HEK293 (cell line): ENCODE results near the gene MEST.

Source experiments
- CTCF ChIA-PET: fragments of 350-600 bp; formaldehyde crosslinking; extraction: SDS; loops from one replicate; lab custom pipeline; 2021; ENCODE audit warnings: antibody characterized with exemption; lab: Yijun Ruan, JAX
- POLR2A ChIA-PET: fragments of 300-600 bp; formaldehyde crosslinking; extraction: SDS; loops from one replicate; lab custom pipeline; 2020; ENCODE audit warnings: antibody characterized with exemption, inconsistent platforms; lab: Yijun Ruan, JAX
- H3K27ac ChIP-seq: fragments of 200-500 bp; sonication (Bioruptor generic); 2 replicates; pipeline ENCODE4 v1.5.1; 2014; ENCODE audit warnings: low read depth, low read length, control low read depth, inconsistent platforms; ENCODE audit errors: extremely low read depth
- H3K36me3 ChIP-seq, 2 experiments: fragments of 200-500 bp in 1 of 2; sonication (Bioruptor generic) in 1 of 2; 1 replicate in 1 of 2; 2 replicates in 1 of 2; pipeline ENCODE4 v1.5.1; 2014 to 2017; ENCODE audit warnings: inconsistent platforms in 2 of 2, low read length in 2 of 2; ENCODE audit not compliant: control insufficient read depth in 2 of 2, insufficient read depth in 1 of 2
- H3K4me1 ChIP-seq: fragments of 200-500 bp; sonication (Bioruptor generic); 2 replicates; pipeline ENCODE4 v1.5.1; 2014; ENCODE audit warnings: mild to moderate bottlenecking, low read length, inconsistent platforms; ENCODE audit not compliant: control insufficient read depth, insufficient read depth
- H3K4me3 ChIP-seq: 2 replicates; pipeline ENCODE4 v1.5.1; 2011; ENCODE audit warnings: low read depth, mild to moderate bottlenecking, control low read depth, low read length, moderate library complexity
- H3K9me3 ChIP-seq: fragments of 200-500 bp; sonication (Bioruptor generic); 2 replicates; pipeline ENCODE4 v1.5.1; 2014; ENCODE audit warnings: low read depth, low read length, inconsistent platforms; ENCODE audit not compliant: control insufficient read depth, insufficient read depth
- HOXA7 ChIP-seq: sonication (generic); formaldehyde crosslinking; IDR thresholded peaks from 2 replicates; pipeline ENCODE4 v1.8.1; 2022; ENCODE audit warnings: missing genetic modification reagents, borderline replicate concordance
- IKZF3 ChIP-seq: fragments of 450-650 bp; IDR thresholded peaks from 2 replicates; pipeline ENCODE4 v1.5.0; 2018; ENCODE audit warnings: missing biosample characterization, mild to moderate bottlenecking, missing genetic modification characterization, moderate library complexity
- KLF9 ChIP-seq: fragments of 450-650 bp; formaldehyde crosslinking; IDR thresholded peaks from 2 replicates; pipeline ENCODE4 v1.5.1; 2016; ENCODE audit warnings: missing biosample characterization, missing genetic modification characterization, low read depth
- PRDM1 ChIP-seq: fragments of 450-650 bp; formaldehyde crosslinking; IDR thresholded peaks from 2 replicates; pipeline ENCODE4; 2016; ENCODE audit warnings: missing biosample characterization, missing genetic modification characterization
- ZBTB1 ChIP-seq: fragments of 450-650 bp; formaldehyde crosslinking; IDR thresholded peaks from 2 replicates; pipeline ENCODE4 v1.5.1; 2016; ENCODE audit warnings: missing biosample characterization, missing genetic modification characterization
- ZFP37 ChIP-seq: fragments of 450-650 bp; formaldehyde crosslinking; IDR thresholded peaks from 2 replicates; pipeline ENCODE4 v1.5.1; 2016; ENCODE audit warnings: missing biosample characterization, missing genetic modification characterization
- ZNF184 ChIP-seq: fragments of 450-650 bp; IDR thresholded peaks from 2 replicates; pipeline ENCODE4 v1.5.1; 2018; ENCODE audit warnings: missing biosample characterization, mild to moderate bottlenecking, missing genetic modification characterization
- ZNF624 ChIP-seq: fragments of 450-650 bp; formaldehyde crosslinking; IDR thresholded peaks from 2 replicates; pipeline ENCODE4 v1.5.1; 2017; ENCODE audit warnings: missing biosample characterization, missing genetic modification characterization
- ZNF768 ChIP-seq: fragments of 450-650 bp; formaldehyde crosslinking; IDR thresholded peaks from 2 replicates; pipeline ENCODE4 v1.5.1; 2018; ENCODE audit warnings: missing biosample characterization, mild to moderate bottlenecking, missing genetic modification characterization
- ZNF843 ChIP-seq: fragments of 450-650 bp; formaldehyde crosslinking; IDR thresholded peaks from 2 replicates; pipeline ENCODE4 v1.5.1; 2016; ENCODE audit warnings: missing biosample characterization, missing genetic modification characterization
- ZSCAN30 ChIP-seq: fragments of 450-650 bp; IDR thresholded peaks from 2 replicates; pipeline ENCODE4 v1.5.1; 2018; ENCODE audit warnings: missing biosample characterization, mild to moderate bottlenecking, missing genetic modification characterization, moderate library complexity
- TF ChIP-seq, protein P1 (sequence below): fragments of 450-650 bp; formaldehyde crosslinking; IDR thresholded peaks from 2 replicates; pipeline ENCODE4 v1.5.1; 2016; ENCODE audit warnings: missing biosample characterization, missing genetic modification characterization, borderline replicate concordance
- TF ChIP-seq, protein P2 (sequence below): fragments of 450-650 bp; formaldehyde crosslinking; IDR thresholded peaks from 2 replicates; pipeline ENCODE4 v1.5.0; 2017; ENCODE audit warnings: missing biosample characterization, missing genetic modification characterization, borderline replicate concordance
- TF ChIP-seq, protein P3 (sequence below): fragments of 450-650 bp; formaldehyde crosslinking; IDR thresholded peaks from 2 replicates; pipeline ENCODE4 v1.5.1; 2016; ENCODE audit warnings: missing biosample characterization, missing genetic modification characterization

MEST gene

DNA sequence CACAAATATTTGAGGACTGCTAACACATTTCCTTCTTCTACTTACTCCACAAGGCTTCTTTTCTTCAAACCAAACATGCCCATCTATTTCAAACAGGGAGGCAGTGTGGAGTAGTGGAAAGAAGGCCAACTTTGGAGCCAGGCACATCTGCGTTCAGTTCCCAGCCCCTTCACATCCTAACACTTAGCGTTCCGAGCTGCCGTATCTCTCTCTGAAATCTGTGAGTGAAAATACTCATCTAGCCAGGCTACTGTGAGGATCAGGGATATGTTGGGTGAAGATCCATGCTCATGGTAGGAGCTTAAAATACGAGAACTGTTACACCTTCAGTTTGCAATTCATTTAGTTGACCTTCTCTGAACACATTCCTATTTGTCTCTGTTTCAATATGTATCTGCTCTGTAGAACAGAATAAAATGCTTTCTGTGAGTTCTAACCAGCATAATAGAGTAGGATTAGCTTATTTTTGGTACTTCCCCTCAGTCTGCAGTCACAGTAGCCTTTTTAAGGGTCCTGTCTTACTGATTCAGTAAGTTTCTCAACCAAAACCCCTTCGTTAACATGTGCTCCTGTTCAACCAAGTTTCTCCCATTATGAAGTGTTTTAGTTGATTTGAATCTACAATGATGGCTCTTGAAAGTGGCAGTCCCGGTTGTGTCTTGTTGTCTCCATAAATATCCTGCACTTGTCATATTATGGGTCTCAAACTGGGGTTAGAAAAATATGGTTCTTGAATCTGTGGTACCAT, 3.3 kb upstream of the MEST start:
- no peak overlapping the region for H3K27ac ChIP-seq
- no peaks in the 10 kb centered on the region for H3K4me1 ChIP-seq
- ChIA-PET POLR2A (no interaction called here), CTCF (interaction anchor here (0.5 to 1.5 kb wide), 3 partner anchors 10 to 269 kb away, joined by 3 to 4 read pairs (median 4); no protein-coding TSS in a partner anchor)
- no peaks in the 10 kb centered on the region for H3K9me3 ChIP-seq
- H3K4me3 ChIP-seq: no peak overlapping the region
- no peak for TF ChIP-seq ZFP37 (tag by site-specific recombination)
- TF ChIP-seq ZSCAN30: no peak
- TF ChIP-seq ZNF843 (tag by site-specific recombination): no peak
- H3K36me3 ChIP-seq: no peaks in the 10 kb centered on the region

DNA sequence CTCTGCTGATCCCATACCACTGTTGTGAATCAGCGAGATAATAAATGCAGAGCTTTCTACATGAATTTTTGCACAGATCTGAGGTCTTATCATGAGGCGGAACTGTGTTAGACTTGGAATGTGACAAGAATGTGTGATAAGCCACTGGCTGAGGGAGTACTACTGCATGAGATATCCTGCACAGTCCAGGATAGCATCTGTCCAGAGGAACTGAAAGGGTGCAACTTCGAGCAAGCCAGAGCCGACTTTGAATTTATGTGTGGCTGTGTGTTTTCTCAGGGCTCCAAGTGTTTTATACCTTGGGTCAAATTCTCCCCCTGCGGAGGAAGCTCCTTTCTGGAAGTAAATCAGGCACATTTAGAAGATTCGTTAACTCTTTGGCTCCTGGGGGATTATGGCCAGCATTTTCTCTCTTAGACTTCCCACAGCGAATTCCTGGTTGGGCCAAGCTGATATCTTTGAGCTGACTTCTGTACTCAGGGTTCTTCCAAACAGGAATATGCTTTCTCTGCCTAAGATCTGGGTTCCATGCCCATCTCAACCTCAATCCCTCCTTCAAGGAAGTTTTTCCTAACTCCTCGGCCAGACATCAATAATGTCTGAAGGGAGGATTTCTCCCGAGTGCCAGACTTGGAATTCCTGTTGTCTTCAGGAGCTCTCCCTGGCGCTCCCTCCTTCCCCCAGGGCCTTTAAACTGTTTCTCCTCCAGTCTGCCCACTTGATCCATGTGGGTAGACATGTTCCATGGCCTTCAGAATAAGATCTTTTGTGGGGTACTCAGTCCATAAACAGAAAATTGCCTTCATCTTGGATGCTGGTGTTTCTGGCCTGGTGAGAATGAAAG, 2.5 kb upstream of the MEST start:
- H3K9me3 ChIP-seq: no peaks in the 10 kb centered on the region
- H3K4me3 ChIP-seq: no peak overlapping the region
- H3K36me3 ChIP-seq: no peaks in the 10 kb centered on the region
- ChIA-PET POLR2A (interaction anchor here (0.6 kb wide), 1 partner anchor 776 kb away, joined by 5 read pairs; no protein-coding TSS in a partner anchor), CTCF (interaction anchor here (0.5 to 1.5 kb wide), 5 partner anchors 10 to 268 kb away, joined by 3 to 4 read pairs (median 3); no protein-coding TSS in a partner anchor)
- H3K4me1 ChIP-seq: no peaks in the 10 kb centered on the region
- TF ChIP-seq, protein P1, sequence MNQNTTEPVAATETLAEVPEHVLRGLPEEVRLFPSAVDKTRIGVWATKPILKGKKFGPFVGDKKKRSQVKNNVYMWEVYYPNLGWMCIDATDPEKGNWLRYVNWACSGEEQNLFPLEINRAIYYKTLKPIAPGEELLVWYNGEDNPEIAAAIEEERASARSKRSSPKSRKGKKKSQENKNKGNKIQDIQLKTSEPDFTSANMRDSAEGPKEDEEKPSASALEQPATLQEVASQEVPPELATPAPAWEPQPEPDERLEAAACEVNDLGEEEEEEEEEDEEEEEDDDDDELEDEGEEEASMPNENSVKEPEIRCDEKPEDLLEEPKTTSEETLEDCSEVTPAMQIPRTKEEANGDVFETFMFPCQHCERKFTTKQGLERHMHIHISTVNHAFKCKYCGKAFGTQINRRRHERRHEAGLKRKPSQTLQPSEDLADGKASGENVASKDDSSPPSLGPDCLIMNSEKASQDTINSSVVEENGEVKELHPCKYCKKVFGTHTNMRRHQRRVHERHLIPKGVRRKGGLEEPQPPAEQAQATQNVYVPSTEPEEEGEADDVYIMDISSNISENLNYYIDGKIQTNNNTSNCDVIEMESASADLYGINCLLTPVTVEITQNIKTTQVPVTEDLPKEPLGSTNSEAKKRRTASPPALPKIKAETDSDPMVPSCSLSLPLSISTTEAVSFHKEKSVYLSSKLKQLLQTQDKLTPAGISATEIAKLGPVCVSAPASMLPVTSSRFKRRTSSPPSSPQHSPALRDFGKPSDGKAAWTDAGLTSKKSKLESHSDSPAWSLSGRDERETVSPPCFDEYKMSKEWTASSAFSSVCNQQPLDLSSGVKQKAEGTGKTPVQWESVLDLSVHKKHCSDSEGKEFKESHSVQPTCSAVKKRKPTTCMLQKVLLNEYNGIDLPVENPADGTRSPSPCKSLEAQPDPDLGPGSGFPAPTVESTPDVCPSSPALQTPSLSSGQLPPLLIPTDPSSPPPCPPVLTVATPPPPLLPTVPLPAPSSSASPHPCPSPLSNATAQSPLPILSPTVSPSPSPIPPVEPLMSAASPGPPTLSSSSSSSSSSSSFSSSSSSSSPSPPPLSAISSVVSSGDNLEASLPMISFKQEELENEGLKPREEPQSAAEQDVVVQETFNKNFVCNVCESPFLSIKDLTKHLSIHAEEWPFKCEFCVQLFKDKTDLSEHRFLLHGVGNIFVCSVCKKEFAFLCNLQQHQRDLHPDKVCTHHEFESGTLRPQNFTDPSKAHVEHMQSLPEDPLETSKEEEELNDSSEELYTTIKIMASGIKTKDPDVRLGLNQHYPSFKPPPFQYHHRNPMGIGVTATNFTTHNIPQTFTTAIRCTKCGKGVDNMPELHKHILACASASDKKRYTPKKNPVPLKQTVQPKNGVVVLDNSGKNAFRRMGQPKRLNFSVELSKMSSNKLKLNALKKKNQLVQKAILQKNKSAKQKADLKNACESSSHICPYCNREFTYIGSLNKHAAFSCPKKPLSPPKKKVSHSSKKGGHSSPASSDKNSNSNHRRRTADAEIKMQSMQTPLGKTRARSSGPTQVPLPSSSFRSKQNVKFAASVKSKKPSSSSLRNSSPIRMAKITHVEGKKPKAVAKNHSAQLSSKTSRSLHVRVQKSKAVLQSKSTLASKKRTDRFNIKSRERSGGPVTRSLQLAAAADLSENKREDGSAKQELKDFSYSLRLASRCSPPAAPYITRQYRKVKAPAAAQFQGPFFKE: no peak
- TF ChIP-seq ZNF768 (tag by site-specific recombination) (no peak), ZNF624 (no peak), IKZF3 (tag by site-specific recombination) (no peak), KLF9 (tag by site-specific recombination) (no peak), PRDM1 (no peak), HOXA7 (CRISPR knock-in tag) (no peak), ZBTB1 (tag by site-specific recombination) (no peak), ZNF184 (tag by site-specific recombination) (no peak)
- TF ChIP-seq, protein P2, sequence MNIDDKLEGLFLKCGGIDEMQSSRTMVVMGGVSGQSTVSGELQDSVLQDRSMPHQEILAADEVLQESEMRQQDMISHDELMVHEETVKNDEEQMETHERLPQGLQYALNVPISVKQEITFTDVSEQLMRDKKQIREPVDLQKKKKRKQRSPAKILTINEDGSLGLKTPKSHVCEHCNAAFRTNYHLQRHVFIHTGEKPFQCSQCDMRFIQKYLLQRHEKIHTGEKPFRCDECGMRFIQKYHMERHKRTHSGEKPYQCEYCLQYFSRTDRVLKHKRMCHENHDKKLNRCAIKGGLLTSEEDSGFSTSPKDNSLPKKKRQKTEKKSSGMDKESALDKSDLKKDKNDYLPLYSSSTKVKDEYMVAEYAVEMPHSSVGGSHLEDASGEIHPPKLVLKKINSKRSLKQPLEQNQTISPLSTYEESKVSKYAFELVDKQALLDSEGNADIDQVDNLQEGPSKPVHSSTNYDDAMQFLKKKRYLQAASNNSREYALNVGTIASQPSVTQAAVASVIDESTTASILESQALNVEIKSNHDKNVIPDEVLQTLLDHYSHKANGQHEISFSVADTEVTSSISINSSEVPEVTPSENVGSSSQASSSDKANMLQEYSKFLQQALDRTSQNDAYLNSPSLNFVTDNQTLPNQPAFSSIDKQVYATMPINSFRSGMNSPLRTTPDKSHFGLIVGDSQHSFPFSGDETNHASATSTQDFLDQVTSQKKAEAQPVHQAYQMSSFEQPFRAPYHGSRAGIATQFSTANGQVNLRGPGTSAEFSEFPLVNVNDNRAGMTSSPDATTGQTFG (tag by site-specific recombination): no peak
- TF ChIP-seq, protein P3, sequence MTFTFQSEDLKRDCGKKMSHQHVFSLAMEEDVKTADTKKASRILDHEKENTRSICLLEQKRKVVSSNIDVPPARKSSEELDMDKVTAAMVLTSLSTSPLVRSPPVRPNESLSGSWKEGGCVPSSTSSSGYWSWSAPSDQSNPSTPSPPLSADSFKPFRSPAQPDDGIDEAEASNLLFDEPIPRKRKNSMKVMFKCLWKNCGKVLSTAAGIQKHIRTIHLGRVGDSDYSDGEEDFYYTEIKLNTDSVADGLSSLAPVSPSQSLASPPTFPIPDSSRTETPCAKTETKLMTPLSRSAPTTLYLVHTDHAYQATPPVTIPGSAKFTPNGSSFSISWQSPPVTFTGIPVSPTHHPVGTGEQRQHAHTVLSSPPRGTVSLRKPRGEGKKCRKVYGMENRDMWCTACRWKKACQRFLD (tag by site-specific recombination): no peak
- H3K27ac ChIP-seq: no peak overlapping the region
